COR-L47 (cell line): ENCODE data around the gene SLX9.
"Not testable (repeated sequence)": the region's sequence is repeated elsewhere in the genome, so short reads cannot be mapped to it uniquely, and the experiment has no call there.

Source experiments
- DNase-seq: peaks from one replicate; lab custom pipeline; 2025; lab: John Stamatoyannopoulos, UW

Gene SLX9

DNA sequence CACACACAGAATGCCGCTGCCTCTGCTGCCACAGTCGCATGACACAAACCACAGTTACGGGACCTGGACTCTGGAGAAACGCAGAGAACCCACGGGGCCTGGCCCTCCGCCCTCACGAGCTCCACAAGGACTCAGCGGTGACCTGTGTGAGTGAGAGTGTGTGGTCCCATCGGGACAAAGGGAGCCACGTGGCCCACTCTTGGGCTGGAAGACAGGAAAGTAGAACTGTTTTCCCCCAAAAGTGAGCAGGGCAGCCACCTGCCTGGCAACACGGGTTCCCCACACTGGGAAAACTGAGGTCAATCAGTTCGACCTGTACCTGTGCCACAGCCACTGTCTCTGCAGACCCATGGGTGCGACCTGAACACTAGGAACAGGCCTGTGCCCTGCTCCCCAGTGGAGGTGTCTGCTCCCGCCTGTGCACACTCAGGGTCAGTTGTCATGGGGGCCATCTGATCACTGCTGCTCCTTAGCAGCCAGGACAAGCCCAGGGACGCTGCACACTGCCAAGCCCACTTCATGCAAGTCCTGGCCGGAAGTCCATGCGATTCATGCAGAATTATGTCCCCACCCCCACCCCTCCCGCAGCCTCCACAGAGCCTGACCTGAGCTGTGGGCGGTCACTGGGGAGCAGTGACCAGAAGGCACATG, 80.2 kb downstream of the SLX9 start:
- DNase-seq, result no peak

DNA sequence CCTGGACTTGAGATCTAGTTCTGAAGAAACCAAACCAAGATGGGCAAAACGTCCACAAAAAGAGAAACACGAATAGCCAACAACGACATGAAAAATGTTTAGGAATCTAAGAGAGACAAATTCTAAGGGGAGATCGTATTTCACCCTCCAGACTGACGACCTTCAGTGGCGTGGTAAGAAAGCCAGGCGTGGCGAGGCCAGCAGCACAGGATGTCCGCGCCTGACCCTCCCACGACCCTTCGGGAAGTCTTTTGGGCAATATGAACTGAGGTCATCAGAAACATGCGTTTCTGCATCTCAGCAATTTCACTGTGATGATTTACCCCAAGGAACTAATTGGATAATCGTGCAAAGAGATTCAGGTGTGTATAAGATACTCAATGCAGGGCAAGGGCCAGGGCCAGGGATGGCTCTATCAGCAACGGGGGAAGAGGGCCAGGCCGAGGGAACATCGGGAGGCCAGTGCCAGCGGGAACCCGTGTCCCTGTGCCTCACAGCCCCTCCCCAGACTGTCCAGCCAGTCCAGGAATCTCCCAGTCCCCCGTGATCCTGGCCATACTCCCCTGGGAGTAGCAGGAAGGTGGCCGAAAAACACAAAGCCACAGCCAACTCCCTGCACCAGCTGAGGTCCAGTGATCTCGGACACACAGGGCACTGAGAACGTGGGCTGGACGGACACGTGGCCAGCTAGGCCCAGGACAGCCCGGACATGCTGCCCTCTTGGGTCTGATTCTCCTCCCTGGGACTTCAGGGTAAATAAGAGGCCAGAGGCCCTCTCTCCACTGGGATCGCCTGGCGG, 81.0 kb downstream of the SLX9 start:
- no peak for DNase-seq

- DNase-seq, result no peak
These were observed 81.9 kb downstream of the SLX9 start for GRCh38 chr21:45021428-45022347.

DNA sequence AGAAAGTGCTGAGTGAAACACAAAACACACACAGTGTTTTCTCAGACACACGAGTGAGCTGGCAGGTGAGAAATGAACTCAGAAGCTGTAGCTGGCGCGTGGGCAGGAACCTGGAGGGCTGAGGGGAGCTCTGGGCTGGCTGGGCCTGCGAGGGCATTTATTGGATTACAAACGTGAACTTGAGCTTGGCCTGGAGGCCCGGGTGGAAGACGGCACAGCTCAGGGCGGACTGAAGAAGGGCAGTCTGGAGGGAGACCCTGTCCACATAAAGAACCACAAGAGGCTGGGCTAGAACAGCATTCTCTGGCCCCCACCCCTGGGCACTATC, 82.5 kb downstream of the SLX9 start:
- DNase-seq, result no peak

DNA sequence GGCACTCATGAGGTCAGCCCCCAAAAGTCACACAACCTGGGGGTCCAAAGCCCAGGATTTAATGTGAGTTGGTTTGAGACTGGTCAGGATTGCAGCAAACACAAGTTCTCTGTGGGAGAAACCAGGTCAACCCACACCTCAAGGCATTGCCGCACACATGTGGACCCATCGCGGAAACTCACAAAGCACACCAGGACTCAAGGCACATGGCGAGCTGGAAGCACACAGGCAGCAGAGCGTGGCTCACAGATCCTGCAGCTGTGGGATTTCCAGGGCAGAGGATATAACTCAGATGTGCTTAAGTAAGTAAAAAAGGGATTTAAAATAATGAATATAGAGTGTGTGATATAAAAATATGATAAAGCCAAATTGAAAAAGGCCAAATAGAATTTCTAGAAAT, 82.9 kb downstream of the SLX9 start:
- no peak for DNase-seq

- DNase-seq, result not testable (repeated sequence)
These were observed 84.7 kb downstream of the SLX9 start for GRCh38 chr21:45024516-45024915.

- DNase-seq, result no peak
These were observed 86.4 kb downstream of the SLX9 start for GRCh38 chr21:45026066-45026745.
